Neural progenitor cell (in vitro differentiated cells): ENCODE measurements around the gene RTL3. TPM values are rescaled to one million over a fixed set of nuclear protein-coding genes. Genes with fewer than 3 reads are reported as not detected.

Source experiments
- DNase-seq: peaks from one replicate; pipeline ENCODE4 v3.0.0-alpha.2; 2016; ENCODE audit warnings: low spot score
- H2AFZ ChIP-seq: fragments of 200-600 bp; sonication (generic); replicated peaks from 2 replicates; pipeline ENCODE4 v1.6.1; 2016; ENCODE audit warnings: antibody characterized with exemption
- H3F3A ChIP-seq: fragments of 200-600 bp; sonication (generic); 2 replicates; pipeline ENCODE4 v1.6.1; 2016; ENCODE audit warnings: antibody characterized with exemption, low read depth
- H3K27ac ChIP-seq: fragments of 200-600 bp; sonication (generic); 2 replicates; pipeline ENCODE4 v1.5.1; 2016; ENCODE audit warnings: mild to moderate bottlenecking
- H3K27me3 ChIP-seq: fragments of 200-600 bp; sonication (generic); 2 replicates; pipeline ENCODE4 v1.6.1; 2016; ENCODE audit warnings: mild to moderate bottlenecking, moderate library complexity
- H3K36me3 ChIP-seq: fragments of 200-600 bp; sonication (generic); 2 replicates; pipeline ENCODE4 v1.5.1; 2016
- H3K4me1 ChIP-seq: fragments of 200-600 bp; sonication (generic); 2 replicates; pipeline ENCODE4 v1.6.1; 2016; ENCODE audit warnings: mixed run types
- H3K4me2 ChIP-seq: fragments of 200-600 bp; sonication (generic); 2 replicates; pipeline ENCODE4 v1.6.1; 2016
- H3K4me3 ChIP-seq: fragments of 200-600 bp; sonication (generic); 2 replicates; pipeline ENCODE4 v1.5.1; 2016
- H3K79me2 ChIP-seq: fragments of 200-600 bp; sonication (generic); 2 replicates; pipeline ENCODE4 v1.6.1; 2016; ENCODE audit warnings: low read depth
- H3K9ac ChIP-seq: fragments of 200-600 bp; sonication (generic); 2 replicates; pipeline ENCODE4 v1.6.1; 2016
- H3K9me3 ChIP-seq: fragments of 200-600 bp; sonication (generic); 2 replicates; pipeline ENCODE4 v1.5.1; 2016; ENCODE audit warnings: low read depth
- H4K20me1 ChIP-seq: fragments of 200-600 bp; sonication (generic); 2 replicates; pipeline ENCODE4 v1.6.1; 2016; ENCODE audit warnings: low read depth
- H3K27ac Mint-ChIP-seq: 3 replicates; pipeline ENCODE4 v1.8.0; 2021; ENCODE audit warnings: mixed read lengths
- H3K27me3 Mint-ChIP-seq: 2 replicates; pipeline ENCODE4 v1.8.0; 2022; ENCODE audit warnings: low read depth, mild to moderate bottlenecking, inconsistent platforms, moderate library complexity, mixed read lengths; ENCODE audit not compliant: insufficient read depth
- H3K36me3 Mint-ChIP-seq: 3 replicates; pipeline ENCODE4 v1.8.0; 2021; ENCODE audit warnings: mixed read lengths
- H3K4me1 Mint-ChIP-seq: 3 replicates; pipeline ENCODE4 v1.8.0; 2021; ENCODE audit warnings: mixed read lengths
- H3K4me3 Mint-ChIP-seq: 3 replicates; pipeline ENCODE4 v1.8.0; 2021; ENCODE audit warnings: mild to moderate bottlenecking, moderate library complexity, mixed read lengths
- H3K9me3 Mint-ChIP-seq: 3 replicates; pipeline ENCODE4 v1.8.0; 2020; ENCODE audit warnings: mixed read lengths
- CTCF ChIP-seq: fragments of 200-600 bp; sonication (generic); IDR thresholded peaks from 2 replicates; pipeline ENCODE4 v1.5.1; 2017; ENCODE audit warnings: antibody characterized with exemption, mild to moderate bottlenecking
- EZH2 ChIP-seq: fragments of 200-600 bp; sonication (generic); IDR thresholded peaks from 2 replicates; pipeline ENCODE4 v1.6.1; 2017; ENCODE audit warnings: antibody characterized with exemption, mild to moderate bottlenecking, moderate library complexity
- EZH2phosphoT487 ChIP-seq: fragments of 200-600 bp; sonication (generic); IDR thresholded peaks from 2 replicates; pipeline ENCODE4 v1.6.1; 2017; ENCODE audit warnings: antibody characterized with exemption
- total RNA-seq: library from RNA; depleted of rRNA; stranded (reverse); fragments of >200 nt; gene quantifications from 2 replicates; pipeline ENCODE4 v1.2.3, GENCODE V29; 2015; ENCODE audit warnings: low replicate concordance

Gene RTL3
- total RNA-seq, 1 donor from 2014 or later: not detected

DNA sequence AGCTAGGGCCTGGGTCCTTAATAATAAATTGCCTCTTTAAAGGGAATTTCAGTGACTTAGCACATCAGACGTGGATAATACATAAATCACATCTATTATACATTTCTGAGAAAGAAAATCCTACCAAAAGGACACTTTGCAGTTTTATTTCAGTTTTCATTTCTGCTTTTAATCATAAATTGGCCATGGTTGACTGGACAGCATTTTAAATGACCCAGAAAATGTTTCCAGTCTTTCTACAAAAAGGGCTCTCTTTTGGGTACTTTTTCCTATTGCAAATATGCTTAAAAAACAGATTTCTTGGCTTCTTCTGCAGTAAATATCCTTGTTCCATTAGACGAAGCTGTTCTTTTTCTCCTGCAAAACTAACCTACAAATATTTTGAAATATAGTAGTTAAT lies 46.9 kb upstream of the RTL3 start:
- H4K20me1 ChIP-seq: no peaks in the 10 kb centered on the region
- no peak overlapping the region for H3K4me2 ChIP-seq
- no peaks in the 10 kb centered on the region for H3F3A ChIP-seq
- H3K36me3 ChIP-seq: no peaks in the 10 kb centered on the region
- H3K9ac ChIP-seq: no peak overlapping the region
- Mint-ChIP-seq H3K4me1 (no peaks in the 10 kb centered on the region), H3K27ac (no peak overlapping the region), H3K4me3 (no peak overlapping the region), H3K9me3 (no peaks in the 10 kb centered on the region), H3K27me3 (no peaks in the 10 kb centered on the region), H3K36me3 (no peaks in the 10 kb centered on the region)
- no peaks in the 10 kb centered on the region for H3K79me2 ChIP-seq
- H2AFZ ChIP-seq: no peak overlapping the region
- peaks cover 4% of the 10 kb centered on the region for H3K9me3 ChIP-seq
- TF ChIP-seq EZH2 (no peak), CTCF (no peak), EZH2phosphoT487 (no peak)
- H3K27ac ChIP-seq: no peak overlapping the region
- H3K4me1 ChIP-seq: no peaks in the 10 kb centered on the region
- no peak overlapping the region for H3K4me3 ChIP-seq
- DNase-seq: no peak
- no peaks in the 10 kb centered on the region for H3K27me3 ChIP-seq

GRCh38 chrX:78693536-78693935 lies 34.4 kb upstream of the RTL3 start:
- H2AFZ ChIP-seq: no peak overlapping the region
- no peak overlapping the region for H3K27ac ChIP-seq
- H3K79me2 ChIP-seq: no peaks in the 10 kb centered on the region
- Mint-ChIP-seq H3K9me3 (peaks cover 2% of the 10 kb centered on the region), H3K27me3 (no peaks in the 10 kb centered on the region), H3K27ac (no peak overlapping the region), H3K4me1 (no peaks in the 10 kb centered on the region), H3K4me3 (no peak overlapping the region), H3K36me3 (no peaks in the 10 kb centered on the region)
- no peaks in the 10 kb centered on the region for H4K20me1 ChIP-seq
- no peak overlapping the region for H3K4me3 ChIP-seq
- DNase-seq: no peak
- TF ChIP-seq EZH2phosphoT487 (no peak), EZH2 (no peak), CTCF (no peak)
- no peak overlapping the region for H3K9ac ChIP-seq
- H3K27me3 ChIP-seq: no peaks in the 10 kb centered on the region
- H3F3A ChIP-seq: no peaks in the 10 kb centered on the region
- H3K4me2 ChIP-seq: no peak overlapping the region
- H3K9me3 ChIP-seq: peaks cover 4% of the 10 kb centered on the region
- no peaks in the 10 kb centered on the region for H3K4me1 ChIP-seq
- no peaks in the 10 kb centered on the region for H3K36me3 ChIP-seq

DNA sequence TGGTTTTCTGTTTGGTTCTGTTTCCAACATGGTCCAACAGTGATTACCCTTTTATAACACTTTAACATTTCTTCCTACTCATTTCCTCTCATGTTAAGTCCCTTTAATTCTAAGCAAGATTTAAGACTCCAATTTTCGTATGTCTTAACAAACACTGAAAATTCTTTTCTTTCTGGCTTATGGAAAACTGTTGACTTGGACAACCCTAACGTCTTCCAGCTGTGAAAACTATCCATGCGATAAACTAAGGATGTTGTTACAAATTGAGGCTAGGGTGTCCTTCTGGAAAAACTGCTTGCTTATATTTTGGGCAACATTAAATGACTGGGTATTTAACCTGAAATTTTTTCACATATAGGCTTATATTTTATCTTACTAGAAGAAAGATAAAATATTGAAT lies 33.9 kb upstream of the RTL3 start:
- no peak overlapping the region for H3K27ac ChIP-seq
- H3K79me2 ChIP-seq: no peaks in the 10 kb centered on the region

DNA sequence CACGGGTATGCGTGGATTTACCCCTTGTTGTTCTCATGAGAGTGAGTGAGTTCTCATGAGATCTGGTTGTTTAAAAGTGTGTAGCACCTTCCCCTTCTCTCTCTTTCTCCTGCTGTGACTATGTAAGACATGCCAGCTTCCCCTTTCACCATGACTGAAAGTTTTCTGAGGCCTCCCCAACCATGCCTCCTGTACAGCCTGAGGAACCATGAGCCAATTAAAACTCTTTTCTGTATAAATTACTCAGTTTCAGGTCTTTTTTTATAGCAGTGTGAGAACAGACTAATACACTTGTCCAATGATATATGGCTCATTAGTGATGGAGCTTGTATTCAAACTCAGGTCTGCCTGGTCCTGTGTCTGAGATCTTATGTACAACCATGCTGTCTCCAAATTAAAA lies 28.5 kb upstream of the RTL3 start:
- no peaks in the 10 kb centered on the region for H3K9me3 Mint-ChIP-seq

More for the DNA sequence above, 33.9 kb upstream of the RTL3 start:
- Mint-ChIP-seq H3K9me3 (peaks cover 2% of the 10 kb centered on the region), H3K4me3 (no peak overlapping the region), H3K4me1 (no peaks in the 10 kb centered on the region), H3K36me3 (no peaks in the 10 kb centered on the region), H3K27me3 (no peaks in the 10 kb centered on the region), H3K27ac (no peak overlapping the region)
- no peaks in the 10 kb centered on the region for H3F3A ChIP-seq
- no peaks in the 10 kb centered on the region for H4K20me1 ChIP-seq
- H3K36me3 ChIP-seq: no peaks in the 10 kb centered on the region
- no peak overlapping the region for H3K4me3 ChIP-seq
- H3K4me1 ChIP-seq: no peaks in the 10 kb centered on the region
- DNase-seq: no peak
- H2AFZ ChIP-seq: no peak overlapping the region
- no peak for TF ChIP-seq EZH2
- no peak for TF ChIP-seq EZH2phosphoT487
- H3K9me3 ChIP-seq: peaks cover 4% of the 10 kb centered on the region
- H3K4me2 ChIP-seq: no peak overlapping the region
- no peaks in the 10 kb centered on the region for H3K27me3 ChIP-seq
- no peak overlapping the region for H3K9ac ChIP-seq

More for the DNA sequence above, 28.5 kb upstream of the RTL3 start:
- Histone ChIP-seq H3K9ac (no peak overlapping the region), H4K20me1 (no peaks in the 10 kb centered on the region), H3F3A (no peaks in the 10 kb centered on the region), H3K36me3 (no peaks in the 10 kb centered on the region), H3K9me3 (peaks cover 4% of the 10 kb centered on the region), H3K27ac (no peak overlapping the region), H3K79me2 (no peaks in the 10 kb centered on the region), H3K27me3 (no peaks in the 10 kb centered on the region), H3K4me2 (no peak overlapping the region), H3K4me1 (no peaks in the 10 kb centered on the region), H3K4me3 (no peak overlapping the region), H2AFZ (no peak overlapping the region)
- no peak overlapping the region for H3K27ac Mint-ChIP-seq
- no peaks in the 10 kb centered on the region for H3K4me1 Mint-ChIP-seq
- no peak overlapping the region for H3K4me3 Mint-ChIP-seq
- H3K36me3 Mint-ChIP-seq: no peaks in the 10 kb centered on the region
- no peaks in the 10 kb centered on the region for H3K27me3 Mint-ChIP-seq
- DNase-seq: no peak
- no peak for TF ChIP-seq EZH2
- no peak for TF ChIP-seq CTCF
- TF ChIP-seq EZH2phosphoT487: no peak
